Left ventricle myocardium inferior (tissue), 1 donor: Measurements from ENCODE around the gene VCAN. TPM values are rescaled to one million over a fixed set of nuclear protein-coding genes. Genes with fewer than 3 reads are reported as not detected.

Experiments used
- DNase-seq: peaks from one replicate; pipeline ENCODE4 v3.0.0-alpha.2; 2020
- H3K27ac ChIP-seq: fragments of 200-600 bp; replicated peaks from 2 replicates; pipeline ENCODE4 v1.8.0; 2021
- H3K27me3 ChIP-seq: fragments of 200-600 bp; 2 replicates; pipeline ENCODE4 v1.8.0; 2021; ENCODE audit warnings: low read depth
- H3K36me3 ChIP-seq: fragments of 200-600 bp; 2 replicates; pipeline ENCODE4 v1.8.0; 2021
- H3K4me1 ChIP-seq: fragments of 200-600 bp; 2 replicates; pipeline ENCODE4 v1.8.0; 2021
- H3K4me3 ChIP-seq: fragments of 200-600 bp; 2 replicates; pipeline ENCODE4 v1.8.0; 2021; ENCODE audit warnings: mild to moderate bottlenecking, moderate library complexity
- H3K9me3 ChIP-seq: fragments of 200-600 bp; replicated peaks from 2 replicates; pipeline ENCODE4 v1.8.0; 2021
- intact Hi-C: fragments of 100-400 bp; cut with micrococcal nuclease; formaldehyde crosslinking; loops from one replicate; pipeline ENCODE4 v1.11.0; 2022
- total RNA-seq: library from RNA; stranded (reverse); fragmentation: NEBNext Ultra II Directional; extraction: Animal tissue kit (Norgen Biotek cat#: 25700); gene quantifications from one replicate; pipeline ENCODE4 v1.2.1, GENCODE V29; 2021
- TF ChIP-seq, protein P1 (sequence below): fragments of 200-600 bp; IDR thresholded peaks from 2 replicates; pipeline ENCODE4 v1.8.0; 2021; ENCODE audit warnings: antibody characterized with exemption, mild to moderate bottlenecking, borderline replicate concordance
- donor health status: DM: no; HTN: yes; CAD: no; lungs with severe emphysema.

Gene VCAN
- total RNA-seq, 1 donor from 2014 or later: 25.2 TPM

DNA sequence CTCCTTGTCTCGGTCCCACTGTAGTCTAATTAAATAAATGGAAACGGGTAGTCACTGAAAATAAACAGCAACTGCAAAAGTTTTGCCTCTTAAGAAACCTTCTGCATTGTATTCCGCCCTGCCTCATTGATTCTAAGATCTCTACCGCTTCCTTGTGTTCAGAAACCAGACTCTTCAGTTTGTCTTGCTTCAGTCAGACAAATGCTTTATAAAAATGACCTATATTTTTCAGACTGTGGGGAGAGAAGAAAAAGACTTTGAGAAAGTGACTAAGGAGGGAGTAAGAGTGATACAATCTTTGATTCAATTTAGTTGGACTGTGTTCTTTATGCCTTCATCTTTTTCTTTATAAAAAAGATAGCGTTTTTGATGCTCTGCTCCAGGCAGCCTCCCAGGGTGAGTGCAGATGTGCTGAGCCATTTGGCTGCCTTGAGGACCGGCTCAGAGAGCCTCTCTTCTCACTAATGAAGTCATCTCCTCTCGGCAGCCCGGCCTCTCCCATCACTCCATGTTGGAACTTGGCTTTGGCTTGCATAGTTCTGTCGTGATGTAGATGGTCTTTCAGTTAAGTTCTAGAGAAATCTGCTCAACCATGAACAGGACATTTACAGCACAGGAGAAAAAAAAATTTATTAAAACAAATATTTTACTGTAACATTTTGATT lies 4.0 kb upstream of the VCAN start:
- H3K9me3 ChIP-seq: no peaks in the 10 kb centered on the region
- peak overlapping the region; percentile 39 for H3K27ac ChIP-seq
- no peak overlapping the region for H3K4me3 ChIP-seq
- intact Hi-C loops: no loop called here
- no peaks in the 10 kb centered on the region for H3K36me3 ChIP-seq
- peak; percentile 44 for DNase-seq
- H3K27me3 ChIP-seq: peaks cover 72% of the 10 kb centered on the region
- peaks cover 16% of the 10 kb centered on the region for H3K4me1 ChIP-seq
- TF ChIP-seq, protein P1, sequence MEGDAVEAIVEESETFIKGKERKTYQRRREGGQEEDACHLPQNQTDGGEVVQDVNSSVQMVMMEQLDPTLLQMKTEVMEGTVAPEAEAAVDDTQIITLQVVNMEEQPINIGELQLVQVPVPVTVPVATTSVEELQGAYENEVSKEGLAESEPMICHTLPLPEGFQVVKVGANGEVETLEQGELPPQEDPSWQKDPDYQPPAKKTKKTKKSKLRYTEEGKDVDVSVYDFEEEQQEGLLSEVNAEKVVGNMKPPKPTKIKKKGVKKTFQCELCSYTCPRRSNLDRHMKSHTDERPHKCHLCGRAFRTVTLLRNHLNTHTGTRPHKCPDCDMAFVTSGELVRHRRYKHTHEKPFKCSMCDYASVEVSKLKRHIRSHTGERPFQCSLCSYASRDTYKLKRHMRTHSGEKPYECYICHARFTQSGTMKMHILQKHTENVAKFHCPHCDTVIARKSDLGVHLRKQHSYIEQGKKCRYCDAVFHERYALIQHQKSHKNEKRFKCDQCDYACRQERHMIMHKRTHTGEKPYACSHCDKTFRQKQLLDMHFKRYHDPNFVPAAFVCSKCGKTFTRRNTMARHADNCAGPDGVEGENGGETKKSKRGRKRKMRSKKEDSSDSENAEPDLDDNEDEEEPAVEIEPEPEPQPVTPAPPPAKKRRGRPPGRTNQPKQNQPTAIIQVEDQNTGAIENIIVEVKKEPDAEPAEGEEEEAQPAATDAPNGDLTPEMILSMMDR: peak; percentile 16

DNA sequence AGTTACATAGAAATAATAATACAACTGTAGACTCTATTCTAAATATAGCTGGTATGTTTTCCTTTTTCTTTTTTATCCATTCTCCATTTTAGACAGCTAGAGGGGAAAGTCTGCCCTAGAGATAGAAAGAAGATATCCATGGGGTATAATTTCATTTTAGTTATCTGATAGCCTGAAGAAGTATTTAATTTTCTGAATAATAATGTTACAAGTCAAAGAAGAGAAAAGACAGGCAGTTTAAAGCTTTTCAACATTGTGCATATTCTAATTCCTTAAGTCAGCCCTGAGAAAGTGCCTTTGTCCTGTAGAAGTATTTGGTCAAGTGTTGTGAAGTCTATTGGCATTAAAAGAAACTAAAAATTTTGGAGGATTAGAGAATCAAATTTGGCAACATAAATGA lies 2.5 kb upstream of the VCAN start:
- Histone ChIP-seq H3K27me3 (peaks cover 87% of the 10 kb centered on the region), H3K4me1 (peaks cover 31% of the 10 kb centered on the region), H3K9me3 (no peaks in the 10 kb centered on the region), H3K27ac (no peak overlapping the region), H3K4me3 (no peak overlapping the region), H3K36me3 (no peaks in the 10 kb centered on the region)
- intact Hi-C loops: no loop called here
- TF ChIP-seq, protein P1: no peak
- DNase-seq: no peak

- H3K27me3 ChIP-seq: peaks cover 98% of the 10 kb centered on the region
Observed at GRCh38 chr5:83470526-83471404, 779 bp upstream of the VCAN start.

GRCh38 chr5:83472213-83472507 lies 616 bp downstream of the VCAN start:
- no peaks in the 10 kb centered on the region for H3K36me3 ChIP-seq

More at GRCh38 chr5:83470526-83471404, 779 bp upstream of the VCAN start:
- no peaks in the 10 kb centered on the region for H3K36me3 ChIP-seq
- H3K4me3 ChIP-seq: peak overlapping the region; percentile 67
- intact Hi-C loops: no loop called here
- H3K4me1 ChIP-seq: peaks cover 43% of the 10 kb centered on the region
- TF ChIP-seq, protein P1: no peak
- peak overlapping the region; percentile 76 for H3K27ac ChIP-seq
- no peak for DNase-seq
- no peaks in the 10 kb centered on the region for H3K9me3 ChIP-seq

DNA sequence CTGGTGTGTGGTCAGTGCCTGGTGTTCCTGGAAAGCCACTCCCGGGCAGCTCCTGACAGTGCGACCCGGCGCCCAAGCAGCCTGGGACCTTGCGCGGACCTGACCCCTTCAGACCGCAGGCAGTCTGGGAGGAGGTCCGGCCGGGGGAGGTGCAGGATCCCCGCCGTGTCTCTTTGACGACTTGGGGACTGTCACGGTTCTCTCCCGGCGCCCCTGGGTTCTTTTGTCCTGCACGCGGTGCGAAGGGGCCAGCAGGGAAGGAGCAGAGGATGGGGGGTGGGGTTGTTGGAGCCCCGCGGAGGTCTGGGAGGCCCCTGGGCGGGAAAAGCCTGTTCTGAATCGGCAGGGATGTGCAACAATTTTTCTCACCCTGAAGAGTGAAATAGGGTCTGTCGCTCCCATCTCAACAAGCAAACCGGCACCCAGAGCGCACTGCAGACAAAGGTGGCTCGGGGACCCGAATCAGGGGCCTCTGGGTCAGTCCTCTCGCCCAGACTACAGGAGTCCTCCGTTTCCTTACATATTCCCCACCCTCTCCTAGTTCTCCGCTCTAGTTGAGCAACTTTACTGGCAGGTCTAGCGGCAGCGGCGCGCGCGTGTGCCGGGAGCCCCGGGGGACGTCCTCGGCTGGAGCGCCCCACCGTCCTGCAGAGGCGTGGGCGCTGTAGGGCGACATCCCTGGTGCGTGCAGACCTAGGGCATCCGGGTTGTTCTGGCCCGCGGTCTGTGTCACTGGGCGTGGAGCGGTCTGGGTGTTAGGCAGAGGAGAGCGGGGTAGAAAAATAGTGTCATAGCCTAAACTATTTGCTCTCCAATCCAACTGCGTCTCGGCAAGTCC lies 1.2 kb downstream of the VCAN start:
- Histone ChIP-seq H3K27me3 (peaks cover 98% of the 10 kb centered on the region), H3K9me3 (no peaks in the 10 kb centered on the region), H3K4me1 (peaks cover 43% of the 10 kb centered on the region)

More at GRCh38 chr5:83472213-83472507, 616 bp downstream of the VCAN start:
- Histone ChIP-seq H3K27me3 (peaks cover 98% of the 10 kb centered on the region), H3K27ac (peak overlapping the region; percentile 76), H3K4me3 (peak overlapping the region; percentile 67), H3K9me3 (no peaks in the 10 kb centered on the region), H3K4me1 (peaks cover 43% of the 10 kb centered on the region)
- no peak for DNase-seq
- TF ChIP-seq, protein P1: no peak
- intact Hi-C loops: no loop called here

More for the DNA sequence above, 1.2 kb downstream of the VCAN start:
- Histone ChIP-seq H3K27ac (peak overlapping the region; percentile 76), H3K36me3 (no peaks in the 10 kb centered on the region), H3K4me3 (peak overlapping the region; percentile 67)
- intact Hi-C loops: no loop called here
- TF ChIP-seq, protein P1: no peak
- DNase-seq: peak; percentile 50
